ENCODE measurements around the gene EBF4.

GRCh38 chr20:2778602-2779321 lies 86.2 kb downstream of the EBF4 start:
- TF ChIP-seq CTCF (IDR thresholded peaks at IDR 0.05) (no peak), POLR2A (IDR thresholded peaks at IDR 0.05) (no peak)

All from prostate gland (tissue), 2 donors.